ENCODE data around the gene RERG. TPM values are rescaled to one million over a fixed set of nuclear protein-coding genes. Genes with fewer than 3 reads are reported as not detected.

RERG gene
- total RNA-seq, 2 donors from 2014 or later = 9.9 to 12.4 TPM

DNA sequence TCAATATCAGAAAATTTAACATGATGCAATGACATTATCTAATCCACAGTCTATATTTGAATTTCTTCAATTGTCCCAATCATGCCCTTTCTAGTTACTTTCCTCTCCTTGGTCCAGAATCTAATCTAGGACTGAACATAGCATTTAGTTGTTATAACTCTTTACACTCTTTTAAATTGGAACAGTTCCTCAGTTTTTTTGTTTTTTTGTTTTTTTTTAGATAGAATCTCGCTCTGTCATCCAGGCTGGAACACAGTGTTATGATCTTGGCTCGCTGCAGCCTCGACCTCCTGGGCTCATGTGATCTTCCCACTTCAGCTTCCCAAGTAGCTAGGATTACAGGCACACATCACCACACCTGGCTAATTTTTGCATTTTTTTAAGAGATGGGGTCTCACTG lies 63.1 kb downstream of the RERG start:
- Histone ChIP-seq H3K4me1 (peaks cover 0 to 6% of the 10 kb centered on the region in 2 donors), H3K27me3 (no peaks in the 10 kb centered on the region), H3K36me3 (no peaks in the 10 kb centered on the region), H3K27ac (peak overlapping the region; percentile 58 to 71), H3K4me3 (no peak overlapping the region), H3K9me3 (no peaks in the 10 kb centered on the region)
- TF ChIP-seq, protein P1, sequence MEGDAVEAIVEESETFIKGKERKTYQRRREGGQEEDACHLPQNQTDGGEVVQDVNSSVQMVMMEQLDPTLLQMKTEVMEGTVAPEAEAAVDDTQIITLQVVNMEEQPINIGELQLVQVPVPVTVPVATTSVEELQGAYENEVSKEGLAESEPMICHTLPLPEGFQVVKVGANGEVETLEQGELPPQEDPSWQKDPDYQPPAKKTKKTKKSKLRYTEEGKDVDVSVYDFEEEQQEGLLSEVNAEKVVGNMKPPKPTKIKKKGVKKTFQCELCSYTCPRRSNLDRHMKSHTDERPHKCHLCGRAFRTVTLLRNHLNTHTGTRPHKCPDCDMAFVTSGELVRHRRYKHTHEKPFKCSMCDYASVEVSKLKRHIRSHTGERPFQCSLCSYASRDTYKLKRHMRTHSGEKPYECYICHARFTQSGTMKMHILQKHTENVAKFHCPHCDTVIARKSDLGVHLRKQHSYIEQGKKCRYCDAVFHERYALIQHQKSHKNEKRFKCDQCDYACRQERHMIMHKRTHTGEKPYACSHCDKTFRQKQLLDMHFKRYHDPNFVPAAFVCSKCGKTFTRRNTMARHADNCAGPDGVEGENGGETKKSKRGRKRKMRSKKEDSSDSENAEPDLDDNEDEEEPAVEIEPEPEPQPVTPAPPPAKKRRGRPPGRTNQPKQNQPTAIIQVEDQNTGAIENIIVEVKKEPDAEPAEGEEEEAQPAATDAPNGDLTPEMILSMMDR (IDR thresholded peaks at IDR 0.05) = no peak
- no peak for DNase-seq (ENCODE audit: low spot score)

DNA sequence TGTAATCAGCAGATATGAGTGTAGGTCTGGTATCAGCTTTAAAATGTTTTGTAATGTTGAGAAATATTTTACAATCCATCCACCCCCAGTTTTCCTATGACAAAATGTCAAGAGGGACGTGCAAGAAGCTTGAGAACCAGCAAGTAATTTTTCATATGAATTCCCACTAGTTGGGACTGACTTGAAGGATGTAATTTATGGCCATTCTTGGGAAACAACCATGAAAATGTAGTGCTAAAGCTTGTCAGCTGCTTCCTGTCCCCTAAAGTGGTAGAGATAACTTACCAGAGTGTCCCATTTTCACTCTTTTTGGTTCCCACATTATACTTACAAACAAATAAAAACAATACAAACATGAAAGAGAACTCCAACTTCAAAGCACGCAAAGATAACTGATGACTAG lies 63.9 kb downstream of the RERG start:
- Histone ChIP-seq H3K4me1 (peaks cover 0 to 9% of the 10 kb centered on the region in 2 donors), H3K4me3 (no peak overlapping the region), H3K36me3 (no peaks in the 10 kb centered on the region), H3K27me3 (no peaks in the 10 kb centered on the region), H3K27ac (peak overlapping the region; percentile 58 to 71), H3K9me3 (no peaks in the 10 kb centered on the region)
- no peak for DNase-seq (ENCODE audit: low spot score)
- TF ChIP-seq, protein P1 (IDR thresholded peaks at IDR 0.05) = no peak

DNA sequence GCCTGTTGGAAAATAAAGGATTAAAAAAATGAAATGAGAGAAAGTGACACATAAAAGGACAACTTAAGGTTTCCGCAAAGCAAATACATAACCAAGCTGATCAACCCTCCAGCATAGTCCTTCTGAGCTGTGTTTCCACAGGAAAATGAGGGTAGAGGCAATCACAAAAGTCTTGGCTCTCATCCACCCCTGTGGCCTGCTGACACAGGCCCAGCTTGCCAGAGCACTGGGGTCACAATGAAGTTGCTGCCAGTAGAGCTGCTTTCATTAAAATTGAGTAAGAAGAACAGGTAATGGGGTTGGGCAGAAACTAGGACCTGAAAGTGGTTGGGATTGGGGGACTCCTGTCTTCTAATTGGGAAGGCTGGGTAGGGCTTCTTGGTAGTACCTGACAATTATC lies 65.9 kb downstream of the RERG start:
- H3K4me3 ChIP-seq = no peak overlapping the region
- peaks cover 0 to 19% of the 10 kb centered on the region in 2 donors for H3K4me1 ChIP-seq
- TF ChIP-seq, protein P1 (IDR thresholded peaks at IDR 0.05) = no peak
- no peaks in the 10 kb centered on the region for H3K9me3 ChIP-seq
- H3K27ac ChIP-seq = peak overlapping the region; percentile 38 to 58
- no peaks in the 10 kb centered on the region for H3K36me3 ChIP-seq
- DNase-seq (ENCODE audit: low spot score) = no peak
- no peaks in the 10 kb centered on the region for H3K27me3 ChIP-seq

DNA sequence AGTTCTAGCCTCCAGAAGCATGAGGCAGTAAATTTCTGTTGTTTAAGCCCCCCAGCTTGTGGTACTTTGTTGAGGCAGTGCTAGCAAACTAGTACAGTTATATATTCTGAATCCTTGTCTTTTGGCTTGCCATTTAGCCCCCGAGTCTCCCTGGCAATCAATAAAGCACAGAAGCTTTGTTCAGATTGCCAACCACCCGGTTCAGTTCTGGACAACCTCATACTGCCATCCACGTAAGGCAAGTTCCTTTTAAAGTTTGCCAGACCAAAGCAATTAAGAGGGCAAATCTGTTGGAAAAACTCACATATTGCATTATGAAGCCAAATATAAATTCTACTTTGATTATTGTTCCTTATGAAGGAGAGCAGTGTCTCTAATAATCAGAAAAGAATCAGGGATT lies 67.1 kb downstream of the RERG start:
- H3K36me3 ChIP-seq = no peaks in the 10 kb centered on the region
- peak overlapping the region; percentile 41 to 69 for H3K27ac ChIP-seq
- peaks cover 0 to 19% of the 10 kb centered on the region in 2 donors for H3K4me1 ChIP-seq
- no peaks in the 10 kb centered on the region for H3K9me3 ChIP-seq
- no peak for DNase-seq (ENCODE audit: low spot score)
- no peak overlapping the region for H3K4me3 ChIP-seq
- no peaks in the 10 kb centered on the region for H3K27me3 ChIP-seq
- TF ChIP-seq, protein P1 (IDR thresholded peaks at IDR 0.05) = no peak

DNA sequence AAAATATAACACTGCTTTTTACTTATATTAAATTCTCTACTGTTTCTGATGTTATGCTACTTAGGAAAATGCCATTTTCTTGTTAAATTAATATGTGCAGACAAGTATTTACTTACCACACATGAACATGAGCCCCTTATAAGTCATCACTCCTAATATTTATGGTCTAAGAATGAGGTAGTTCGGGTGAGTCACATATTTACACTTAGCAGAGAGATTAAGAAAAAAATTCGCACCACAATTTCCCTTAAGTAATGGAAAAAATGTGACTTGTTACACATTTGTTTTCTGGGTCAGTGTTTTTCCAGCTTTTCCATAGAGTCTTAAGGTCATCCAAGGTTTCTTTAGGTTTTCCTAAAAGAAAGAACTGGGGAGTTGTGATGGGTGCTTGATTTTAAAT lies 68.3 kb downstream of the RERG start:
- Histone ChIP-seq H3K27me3 (no peaks in the 10 kb centered on the region), H3K27ac (peak overlapping the region; percentile 52 to 69), H3K9me3 (no peaks in the 10 kb centered on the region), H3K4me1 (peaks cover 0 to 19% of the 10 kb centered on the region in 2 donors), H3K4me3 (no peak overlapping the region), H3K36me3 (no peaks in the 10 kb centered on the region)
- TF ChIP-seq, protein P1 (IDR thresholded peaks at IDR 0.05) = no peak
- no peak for DNase-seq (ENCODE audit: low spot score)

DNA sequence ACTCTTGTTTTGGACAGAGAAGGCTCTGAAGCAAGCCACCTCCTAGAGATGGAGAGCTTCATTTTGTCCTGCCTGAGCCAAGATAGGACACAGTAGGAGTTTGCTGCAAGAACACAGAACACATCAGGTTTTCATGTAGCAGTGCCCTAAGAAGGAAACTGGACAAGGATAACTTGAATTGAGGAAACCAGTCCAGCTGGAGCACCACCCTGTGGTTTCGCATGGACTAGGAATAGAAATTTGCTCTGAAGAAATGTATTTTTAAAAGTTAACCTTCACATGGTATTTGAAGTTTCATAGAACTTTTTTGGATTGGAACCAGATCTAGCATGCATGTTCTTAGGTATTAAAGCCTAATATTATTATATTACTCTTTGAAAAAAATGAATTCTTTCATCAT lies 68.8 kb downstream of the RERG start:
- Histone ChIP-seq H3K4me3 (no peak overlapping the region), H3K36me3 (no peaks in the 10 kb centered on the region), H3K4me1 (peaks cover 0 to 19% of the 10 kb centered on the region in 2 donors), H3K27me3 (no peaks in the 10 kb centered on the region), H3K27ac (peak overlapping the region; percentile 52 to 69), H3K9me3 (no peaks in the 10 kb centered on the region)
- no peak for DNase-seq (ENCODE audit: low spot score)
- TF ChIP-seq, protein P1 (IDR thresholded peaks at IDR 0.05) = peak in 1 of 2 donors; percentile 43

Measured in right atrium auricular region (tissue), 2 donors.